HG03342 (cell line): ENCODE data around the gene SAP30BP.
"Not testable (repeated sequence)": the region's sequence is repeated elsewhere in the genome, so short reads cannot be mapped to it uniquely, and the experiment has no call there.

Experiments
- ATAC-seq: cut with Tn5 transposase; IDR thresholded peaks from one replicate; pipeline ENCODE4 v1.9.1; 2021; ENCODE audit warnings: mild to moderate bottlenecking, moderate library complexity; ENCODE audit not compliant: unreplicated experiment

The SAP30BP gene

GRCh38 chr17:75633486-75634375 lies 33.4 kb upstream of the SAP30BP start:
- no peak for ATAC-seq

GRCh38 chr17:75634376-75634740 lies 32.8 kb upstream of the SAP30BP start:
- ATAC-seq: no peak

GRCh38 chr17:75634754-75635609 lies 32.2 kb upstream of the SAP30BP start:
- no peak for ATAC-seq

- no peak for ATAC-seq
Observed at GRCh38 chr17:75635610-75636202, 31.4 kb upstream of the SAP30BP start.

- ATAC-seq: no peak
Observed at GRCh38 chr17:75636381-75637142, 30.6 kb upstream of the SAP30BP start.

- no peak for ATAC-seq
Observed at GRCh38 chr17:75637143-75637538, 30.0 kb upstream of the SAP30BP start.

- no peak for ATAC-seq
Observed at GRCh38 chr17:75637551-75637950, 29.6 kb upstream of the SAP30BP start.

- not testable (repeated sequence) for ATAC-seq
Observed at GRCh38 chr17:75638039-75638438, 29.1 kb upstream of the SAP30BP start.

- no peak for ATAC-seq
Observed at GRCh38 chr17:75638893-75639292, 28.2 kb upstream of the SAP30BP start.

GRCh38 chr17:75639327-75639726 lies 27.8 kb upstream of the SAP30BP start:
- ATAC-seq: no peak

- ATAC-seq: no peak
Observed at GRCh38 chr17:75639771-75640555, 27.2 kb upstream of the SAP30BP start.

- no peak for ATAC-seq
Observed at GRCh38 chr17:75640556-75641119, 26.5 kb upstream of the SAP30BP start.

- no peak for ATAC-seq
Observed at GRCh38 chr17:75641343-75641742, 25.8 kb upstream of the SAP30BP start.

- no peak for ATAC-seq
Observed at GRCh38 chr17:75642182-75642783, 24.9 kb upstream of the SAP30BP start.

- no peak for ATAC-seq
Observed at GRCh38 chr17:75642784-75643642, 24.1 kb upstream of the SAP30BP start.

GRCh38 chr17:75643643-75644017 lies 23.5 kb upstream of the SAP30BP start:
- no peak for ATAC-seq

GRCh38 chr17:75645501-75645888 lies 21.6 kb upstream of the SAP30BP start:
- no peak for ATAC-seq

GRCh38 chr17:75645889-75646637 lies 21.1 kb upstream of the SAP30BP start:
- ATAC-seq: peak; percentile 72
